IPS-18a (cell line): Measurements from ENCODE around the gene RNF141.

ENCODE experiments used
- H3K27ac ChIP-seq: one replicate; pipeline ENCODE4 v1.5.1; 2013; ENCODE audit warnings: low read length
- H3K27me3 ChIP-seq: one replicate; pipeline ENCODE4 v1.6.1; 2013; ENCODE audit warnings: mild to moderate bottlenecking, low read length; ENCODE audit not compliant: control insufficient read depth, insufficient read depth
- H3K36me3 ChIP-seq: one replicate; pipeline ENCODE4 v1.6.1; 2013; ENCODE audit warnings: low read depth, low read length; ENCODE audit not compliant: control insufficient read depth
- H3K4me1 ChIP-seq: one replicate; pipeline ENCODE4 v1.6.1; 2013; ENCODE audit warnings: low read depth, low read length; ENCODE audit not compliant: control insufficient read depth
- H3K4me3 ChIP-seq: one replicate; pipeline ENCODE4 v1.5.1; 2013; ENCODE audit warnings: low read length
- H3K9ac ChIP-seq: one replicate; pipeline ENCODE4 v1.6.1; 2013; ENCODE audit warnings: mild to moderate bottlenecking, low read length, moderate library complexity
- H3K9me3 ChIP-seq: one replicate; pipeline ENCODE4 v1.6.1; 2013; ENCODE audit warnings: low read depth, low read length; ENCODE audit not compliant: control insufficient read depth

RNF141 gene

DNA sequence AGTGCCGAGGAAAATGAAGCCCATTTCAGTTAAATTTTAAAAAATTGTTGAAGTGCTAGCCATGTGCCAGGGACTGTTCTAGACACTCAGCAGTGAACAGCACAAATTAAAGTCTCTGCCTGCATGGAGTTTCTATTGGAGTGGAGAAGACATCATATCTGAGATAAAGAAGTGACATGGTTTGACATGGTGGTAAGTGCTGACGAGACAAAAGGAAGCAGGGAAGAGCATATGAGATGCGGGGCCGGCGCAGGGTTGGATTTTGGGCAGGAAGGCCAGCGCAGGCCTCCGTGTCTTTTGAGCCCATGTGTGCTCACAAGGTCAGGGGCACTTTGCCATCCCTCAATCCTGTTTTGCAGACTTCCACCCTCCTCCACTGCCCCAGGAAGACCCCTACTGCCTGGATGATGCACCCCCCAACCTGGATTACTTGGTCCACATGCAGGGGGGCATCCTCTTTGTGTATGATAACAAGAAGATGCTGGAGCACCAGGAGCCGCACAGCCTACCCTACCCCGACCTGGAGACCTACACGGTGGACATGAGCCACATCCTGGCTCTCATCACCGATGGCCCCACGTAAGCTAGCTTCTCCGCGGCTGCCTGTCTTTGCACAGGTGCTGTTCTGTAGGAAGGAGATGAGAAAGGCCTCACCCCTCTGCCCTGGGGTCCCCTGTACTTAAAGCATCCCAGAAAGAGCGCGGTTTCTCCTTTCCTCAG lies 56.4 kb downstream of the RNF141 start:
- Histone ChIP-seq H3K27ac (no peak overlapping the region), H3K4me1 (no peaks in the 10 kb centered on the region), H3K27me3 (no peaks in the 10 kb centered on the region), H3K36me3 (no peaks in the 10 kb centered on the region), H3K4me3 (no peak overlapping the region), H3K9ac (no peak overlapping the region), H3K9me3 (no peaks in the 10 kb centered on the region)

DNA sequence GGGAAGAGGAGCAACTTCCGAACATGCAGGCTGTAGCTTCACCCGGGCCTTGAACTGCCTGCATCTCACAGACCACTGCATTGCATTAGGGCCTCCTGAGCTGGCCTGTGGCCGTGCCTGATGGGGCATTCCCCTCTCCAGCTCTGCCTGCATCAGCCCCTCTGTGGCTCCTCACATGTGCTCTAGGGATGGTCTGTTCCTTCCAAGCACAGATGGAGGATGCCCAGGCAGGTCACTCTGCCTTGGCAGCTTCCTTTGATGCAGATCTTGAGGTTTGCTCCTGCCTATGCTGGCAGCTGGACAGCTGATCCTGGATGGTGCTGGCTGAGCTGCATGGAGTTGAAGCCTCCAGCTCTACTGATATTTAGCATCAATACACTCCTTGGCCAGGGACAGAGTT lies 57.4 kb downstream of the RNF141 start:
- H3K4me1 ChIP-seq = no peaks in the 10 kb centered on the region
- no peak overlapping the region for H3K9ac ChIP-seq
- H3K36me3 ChIP-seq = no peaks in the 10 kb centered on the region
- H3K27me3 ChIP-seq = no peaks in the 10 kb centered on the region
- no peak overlapping the region for H3K4me3 ChIP-seq
- no peak overlapping the region for H3K27ac ChIP-seq
- H3K9me3 ChIP-seq = no peaks in the 10 kb centered on the region

DNA sequence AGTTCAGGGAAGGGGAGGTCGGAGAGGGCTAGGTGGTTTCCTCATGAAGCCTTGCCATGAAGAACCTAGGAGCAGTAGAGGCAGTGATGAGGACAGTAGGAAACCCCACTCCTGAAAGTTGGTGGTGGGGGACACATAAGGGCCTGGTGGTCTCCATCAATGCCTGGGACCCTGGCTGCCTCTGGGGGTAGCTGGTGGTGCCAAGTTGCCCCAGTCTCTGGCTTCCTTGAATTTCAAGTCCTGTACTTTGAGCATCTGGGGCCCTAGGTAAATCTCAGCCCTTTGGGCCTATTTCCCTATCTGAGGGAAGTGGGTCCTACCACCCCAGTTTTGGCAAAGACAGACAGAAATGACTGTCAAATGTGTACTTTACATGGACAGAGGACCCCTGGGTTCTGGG lies 57.8 kb downstream of the RNF141 start:
- H3K27me3 ChIP-seq = no peaks in the 10 kb centered on the region

DNA sequence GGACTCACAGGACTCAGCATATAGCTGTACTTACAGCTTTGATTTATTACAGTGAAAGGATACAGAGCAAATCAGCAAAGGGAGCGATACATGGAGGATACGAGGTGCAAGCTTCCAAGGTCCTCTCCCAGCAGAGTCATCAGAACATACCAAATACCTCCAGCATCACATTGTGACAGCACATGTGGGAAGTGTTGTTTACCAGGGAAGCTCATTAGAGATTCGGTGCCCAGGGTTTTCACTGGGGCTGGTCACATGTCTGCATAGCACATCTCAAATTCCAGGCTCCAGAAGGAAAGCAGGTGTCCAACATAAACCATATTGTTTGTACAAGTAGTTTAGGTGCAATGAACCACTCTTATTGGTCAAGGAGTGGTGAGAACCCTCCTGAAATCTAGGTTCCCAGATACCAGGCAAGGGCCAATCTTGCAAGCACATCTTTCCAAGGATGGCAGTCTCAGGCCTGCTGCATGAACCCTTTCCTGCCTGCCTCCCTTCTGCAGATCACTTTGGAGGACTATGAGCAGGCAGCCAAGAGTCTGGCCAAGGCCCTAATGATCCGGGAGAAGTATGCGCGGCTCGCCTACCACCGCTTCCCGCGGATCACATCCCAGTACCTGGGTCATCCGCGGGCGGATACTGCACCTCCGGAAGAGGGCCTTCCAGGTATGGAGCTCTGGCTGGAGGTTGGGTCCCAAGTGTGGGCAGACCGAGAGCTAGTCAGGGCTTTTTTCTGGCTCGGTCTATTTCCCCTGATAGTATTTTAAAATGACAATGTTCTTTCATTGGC lies 59.2 kb downstream of the RNF141 start:
- no peaks in the 10 kb centered on the region for H3K27me3 ChIP-seq
- no peaks in the 10 kb centered on the region for H3K4me1 ChIP-seq
- H3K4me3 ChIP-seq = no peak overlapping the region
- no peaks in the 10 kb centered on the region for H3K9me3 ChIP-seq
- no peak overlapping the region for H3K27ac ChIP-seq
- no peaks in the 10 kb centered on the region for H3K36me3 ChIP-seq
- no peak overlapping the region for H3K9ac ChIP-seq

More for the DNA sequence above, 57.8 kb downstream of the RNF141 start:
- Histone ChIP-seq H3K4me1 (no peaks in the 10 kb centered on the region), H3K36me3 (no peaks in the 10 kb centered on the region), H3K9ac (no peak overlapping the region), H3K27ac (no peak overlapping the region), H3K4me3 (no peak overlapping the region), H3K9me3 (no peaks in the 10 kb centered on the region)

DNA sequence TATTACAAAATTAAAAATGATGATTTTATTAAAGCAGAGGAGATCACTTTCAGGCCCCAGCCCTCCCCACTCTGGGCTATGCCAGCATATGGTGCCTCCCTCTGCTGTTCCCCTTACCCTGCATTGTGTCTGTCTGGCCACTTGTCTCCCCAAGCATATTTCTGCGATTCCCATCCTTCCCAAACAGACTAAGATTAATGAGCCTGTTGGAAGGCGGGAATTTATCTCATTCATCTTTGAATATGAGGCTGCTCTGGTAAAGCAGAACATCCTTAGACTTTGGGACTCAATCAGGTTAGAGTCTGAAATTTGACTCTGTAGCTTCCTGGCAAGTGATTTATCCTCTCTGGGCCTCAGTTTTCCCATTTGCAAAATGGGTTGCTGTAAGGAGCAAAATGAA lies 60.2 kb downstream of the RNF141 start:
- Histone ChIP-seq H3K9me3 (no peaks in the 10 kb centered on the region), H3K4me1 (no peaks in the 10 kb centered on the region), H3K27me3 (no peaks in the 10 kb centered on the region), H3K27ac (no peak overlapping the region), H3K36me3 (no peaks in the 10 kb centered on the region), H3K4me3 (no peak overlapping the region), H3K9ac (no peak overlapping the region)

DNA sequence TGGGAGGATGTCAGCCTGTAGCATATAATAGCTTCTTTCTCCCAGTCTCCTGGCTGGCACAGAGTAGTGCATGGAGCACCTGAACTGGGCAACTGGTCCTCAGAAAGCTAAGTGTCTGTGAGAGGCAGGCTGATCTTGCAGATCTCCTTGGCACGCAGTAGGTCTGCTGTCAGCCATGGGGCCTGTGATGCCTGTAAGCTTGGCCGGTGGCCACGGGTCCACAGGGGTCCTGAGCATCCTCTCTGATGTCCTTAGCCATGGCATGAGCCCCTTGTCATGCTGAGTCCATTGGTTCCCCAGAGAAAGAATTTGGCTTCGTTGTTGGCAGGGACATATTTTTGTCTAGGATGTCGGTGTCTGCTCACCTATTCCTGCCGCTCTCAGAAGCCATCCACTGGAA lies 61.0 kb downstream of the RNF141 start:
- H3K4me3 ChIP-seq = no peak overlapping the region
- no peak overlapping the region for H3K27ac ChIP-seq
- H3K4me1 ChIP-seq = no peaks in the 10 kb centered on the region
- H3K27me3 ChIP-seq = no peaks in the 10 kb centered on the region
- H3K9ac ChIP-seq = no peak overlapping the region
- H3K9me3 ChIP-seq = no peaks in the 10 kb centered on the region
- no peaks in the 10 kb centered on the region for H3K36me3 ChIP-seq

DNA sequence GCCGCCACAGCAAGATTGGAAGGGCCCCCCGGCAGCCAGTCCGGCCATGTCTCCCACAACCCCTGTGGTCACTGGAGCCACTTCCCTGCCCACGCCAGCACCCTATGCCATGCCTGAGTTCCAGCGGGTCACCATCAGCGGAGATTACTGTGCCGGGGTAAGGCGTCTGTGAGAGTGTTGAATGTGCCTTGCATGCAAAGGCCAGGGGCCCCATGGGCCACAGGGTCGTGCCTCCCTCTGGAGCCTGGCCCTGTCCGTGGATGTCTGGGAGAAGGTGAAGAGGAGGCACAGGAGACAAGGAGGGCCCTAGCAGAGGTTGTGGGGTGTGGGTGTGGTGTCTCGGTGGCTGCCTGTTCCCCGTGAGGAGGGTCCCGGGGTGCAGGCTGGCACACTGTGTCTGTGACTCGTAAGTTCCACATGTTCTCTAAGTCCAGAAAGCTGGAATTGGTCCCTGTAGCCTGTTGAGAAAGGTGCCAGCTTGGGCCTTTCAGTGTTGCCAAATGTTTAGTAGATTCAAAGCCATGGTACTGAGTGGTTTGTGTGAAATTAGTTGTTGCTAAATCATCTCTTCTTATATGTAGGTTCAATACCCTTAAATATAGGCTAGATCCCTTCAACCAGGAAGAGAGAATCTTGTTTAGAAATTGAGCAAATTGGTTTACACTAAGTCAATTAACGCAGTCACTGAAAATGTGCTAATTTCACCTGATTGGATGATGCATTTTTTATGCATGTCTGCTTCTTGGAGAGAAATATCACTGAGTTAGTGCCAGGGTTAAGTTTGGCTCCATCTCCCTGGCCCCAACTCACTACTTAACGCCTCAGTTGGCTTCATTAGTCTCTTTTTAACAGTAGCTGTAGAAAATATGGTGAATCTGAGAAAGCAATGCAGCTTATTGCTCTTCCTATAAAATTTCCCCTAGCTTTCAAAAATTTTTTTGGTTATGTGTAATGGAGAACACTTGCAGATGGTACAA lies 62.1 kb downstream of the RNF141 start:
- Histone ChIP-seq H3K4me3 (no peak overlapping the region), H3K27me3 (no peaks in the 10 kb centered on the region), H3K27ac (no peak overlapping the region), H3K9ac (no peak overlapping the region), H3K4me1 (no peaks in the 10 kb centered on the region), H3K9me3 (no peaks in the 10 kb centered on the region), H3K36me3 (no peaks in the 10 kb centered on the region)

DNA sequence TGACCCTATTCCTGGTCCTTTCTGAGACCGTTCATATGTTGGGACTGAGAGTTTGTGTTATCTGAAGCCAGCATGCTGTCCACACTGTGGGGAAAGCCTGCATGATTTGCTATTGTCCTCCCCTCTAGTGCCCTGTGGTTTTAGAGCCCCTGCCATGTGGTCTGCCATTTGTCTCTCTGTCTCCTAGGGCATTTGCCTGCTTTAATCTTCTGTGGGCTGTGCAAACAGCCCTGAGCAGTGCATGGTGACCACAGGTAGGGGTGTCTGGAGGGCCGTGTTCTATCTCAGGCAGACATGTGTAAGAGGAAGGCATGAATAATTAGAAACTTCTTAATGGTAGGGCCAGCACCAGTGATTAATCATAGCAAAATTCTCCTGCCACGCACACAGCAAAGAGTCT lies 62.9 kb downstream of the RNF141 start:
- Histone ChIP-seq H3K9ac (no peak overlapping the region), H3K4me1 (no peaks in the 10 kb centered on the region), H3K27me3 (no peaks in the 10 kb centered on the region), H3K27ac (no peak overlapping the region), H3K36me3 (no peaks in the 10 kb centered on the region), H3K9me3 (no peaks in the 10 kb centered on the region), H3K4me3 (no peak overlapping the region)

DNA sequence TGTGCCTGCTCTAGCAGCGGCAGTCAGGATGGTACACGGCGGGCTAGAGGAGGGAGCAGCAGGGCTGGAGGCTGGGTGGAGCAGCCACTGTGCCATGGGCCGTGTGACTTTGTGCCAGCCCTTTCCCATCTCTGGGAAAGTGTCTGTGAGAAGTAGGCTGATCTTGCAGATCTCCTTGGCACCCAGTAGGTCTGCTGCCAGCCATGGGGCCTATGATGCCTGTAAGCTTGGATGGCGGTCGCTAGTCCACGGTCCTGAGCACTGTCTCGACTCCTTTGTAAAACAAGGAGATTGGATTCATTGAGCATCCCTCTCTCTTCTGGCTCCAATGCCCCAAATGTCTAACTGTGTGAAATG lies 63.3 kb downstream of the RNF141 start:
- H3K27me3 ChIP-seq = no peaks in the 10 kb centered on the region
- H3K27ac ChIP-seq = no peak overlapping the region
- H3K4me3 ChIP-seq = no peak overlapping the region
- no peak overlapping the region for H3K9ac ChIP-seq
- no peaks in the 10 kb centered on the region for H3K36me3 ChIP-seq
- no peaks in the 10 kb centered on the region for H3K9me3 ChIP-seq
- H3K4me1 ChIP-seq = no peaks in the 10 kb centered on the region

DNA sequence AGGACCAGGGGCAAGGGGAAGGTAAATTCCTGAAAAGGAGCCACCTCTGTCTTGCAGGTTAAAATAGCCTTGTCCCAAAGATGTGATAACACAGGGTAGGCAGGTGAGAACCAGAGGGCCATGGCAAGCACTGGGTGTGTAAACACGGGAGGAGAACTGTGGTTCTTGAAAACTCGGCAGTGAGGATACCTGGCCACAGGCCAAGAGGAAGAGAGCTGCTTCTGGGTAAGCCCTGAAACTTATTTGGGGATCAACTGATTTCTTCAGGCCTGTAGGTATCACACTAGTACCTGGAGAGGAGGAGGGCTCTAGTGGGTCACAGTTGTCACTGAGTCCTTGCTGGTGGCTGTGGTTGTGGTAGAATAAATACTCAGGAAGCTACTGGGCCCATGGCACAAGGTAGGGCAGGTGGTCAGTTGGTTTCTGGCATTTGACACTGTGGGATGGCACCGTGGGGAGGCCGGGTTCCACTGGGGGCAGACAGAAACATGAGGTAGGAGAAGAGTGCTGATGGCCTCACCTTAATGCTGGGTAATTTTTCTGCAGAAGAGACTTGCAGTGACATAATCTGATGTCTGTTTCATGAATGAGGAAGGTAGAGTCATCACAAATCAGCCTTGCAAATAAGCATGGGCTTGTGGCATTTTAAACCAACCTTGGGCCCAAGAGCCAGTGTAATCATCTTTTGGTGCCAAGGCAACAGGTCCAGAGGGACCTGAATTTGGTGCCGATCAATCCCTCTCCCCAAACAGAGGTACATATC lies 63.9 kb downstream of the RNF141 start:
- no peaks in the 10 kb centered on the region for H3K36me3 ChIP-seq
- no peak overlapping the region for H3K9ac ChIP-seq

DNA sequence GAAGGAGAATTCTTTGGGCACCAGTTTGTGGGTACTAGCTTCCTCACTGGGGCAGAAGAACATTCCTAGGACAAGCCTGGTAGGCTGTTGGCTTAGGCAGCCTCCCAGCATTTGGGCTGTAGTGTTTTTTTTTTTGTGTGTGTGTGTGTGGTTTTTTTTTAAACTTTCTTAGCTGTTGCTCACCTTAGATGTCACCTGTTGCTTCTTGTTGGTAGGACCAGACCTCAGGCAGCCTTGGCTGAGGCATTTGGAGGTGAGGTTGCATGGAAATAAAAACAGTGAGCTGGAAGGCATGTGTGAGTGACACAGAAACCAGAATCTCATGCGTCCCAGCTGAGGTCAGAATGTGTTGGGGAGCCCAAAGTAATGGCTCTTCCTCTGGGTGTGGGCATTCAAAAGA lies 64.6 kb downstream of the RNF141 start:
- Histone ChIP-seq H3K9me3 (no peaks in the 10 kb centered on the region), H3K27ac (no peak overlapping the region), H3K9ac (no peak overlapping the region), H3K27me3 (no peaks in the 10 kb centered on the region), H3K4me3 (no peak overlapping the region), H3K36me3 (no peaks in the 10 kb centered on the region), H3K4me1 (no peaks in the 10 kb centered on the region)

More for the DNA sequence above, 63.9 kb downstream of the RNF141 start:
- H3K4me1 ChIP-seq = no peaks in the 10 kb centered on the region
- no peaks in the 10 kb centered on the region for H3K9me3 ChIP-seq
- H3K4me3 ChIP-seq = no peak overlapping the region
- no peak overlapping the region for H3K27ac ChIP-seq
- H3K27me3 ChIP-seq = no peaks in the 10 kb centered on the region
